HG02610 (cell line): ENCODE measurements around the gene FGD4.

Source experiments
- ATAC-seq: cut with Tn5 transposase; IDR thresholded peaks from one replicate; pipeline ENCODE4 v1.9.1; 2021; ENCODE audit warnings: mild to moderate bottlenecking, moderate library complexity; ENCODE audit not compliant: unreplicated experiment

The FGD4 gene

DNA sequence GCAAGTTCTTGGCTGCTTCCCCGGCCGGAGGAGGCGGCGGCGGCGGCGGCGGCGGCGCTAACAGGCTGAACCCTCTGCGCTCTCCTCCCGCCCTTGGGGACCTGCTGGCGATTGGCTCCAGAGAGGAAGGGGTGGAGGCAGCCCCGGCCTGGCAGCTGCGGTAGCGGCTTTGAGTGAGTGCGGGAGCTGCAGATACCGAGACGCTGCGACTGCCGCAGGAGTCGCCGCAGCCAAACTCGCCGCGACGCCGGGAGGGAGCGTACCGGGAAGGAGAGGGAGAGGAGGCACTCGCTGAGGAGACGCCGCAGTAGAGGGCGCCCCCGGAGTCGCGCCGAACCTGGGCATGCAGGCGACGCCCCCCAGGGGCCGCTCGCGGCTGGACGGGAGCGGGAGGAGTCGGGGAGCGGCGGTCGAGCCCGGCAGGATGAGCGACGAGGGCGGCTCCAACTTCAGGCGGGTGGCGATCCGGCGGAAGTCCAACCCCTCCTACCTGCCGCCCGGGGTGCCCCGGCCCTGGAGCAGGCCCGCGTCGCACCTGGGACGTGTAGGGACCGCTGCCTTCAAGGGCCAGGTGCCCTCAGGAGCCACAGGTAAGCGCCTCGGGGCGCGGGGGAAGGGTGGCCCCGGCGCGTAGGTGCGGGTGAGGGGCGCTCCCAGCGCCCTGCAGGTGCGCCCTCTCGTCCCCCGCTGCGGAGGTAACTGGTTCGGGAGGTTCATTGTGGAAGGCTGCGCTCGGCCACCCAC, at the start of gene FGD4:
Gene FGD4, plus strand, starts transcription at position 189 of the 744 bp plus-strand sequence.
- ATAC-seq: peak; percentile 81

DNA sequence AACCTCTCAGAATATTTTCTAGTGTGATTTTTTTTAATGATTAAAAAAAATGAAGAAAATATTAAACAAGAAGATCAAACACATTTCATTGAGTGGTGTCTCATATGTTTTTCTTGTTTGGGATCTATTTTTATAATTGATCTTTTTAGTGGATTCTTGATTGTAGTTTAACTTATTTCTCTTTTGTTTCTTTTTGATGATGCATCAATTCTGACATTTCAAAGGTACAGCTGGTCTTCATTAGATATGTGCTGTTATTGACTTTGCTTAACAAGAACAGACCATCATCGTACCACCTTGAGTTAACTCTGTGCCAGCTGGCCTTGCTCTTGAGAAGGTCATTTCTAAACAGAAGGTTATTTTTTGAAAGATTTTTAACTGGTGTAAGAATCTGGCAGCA, 45.8 kb upstream of the FGD4 start:
- no peak for ATAC-seq

DNA sequence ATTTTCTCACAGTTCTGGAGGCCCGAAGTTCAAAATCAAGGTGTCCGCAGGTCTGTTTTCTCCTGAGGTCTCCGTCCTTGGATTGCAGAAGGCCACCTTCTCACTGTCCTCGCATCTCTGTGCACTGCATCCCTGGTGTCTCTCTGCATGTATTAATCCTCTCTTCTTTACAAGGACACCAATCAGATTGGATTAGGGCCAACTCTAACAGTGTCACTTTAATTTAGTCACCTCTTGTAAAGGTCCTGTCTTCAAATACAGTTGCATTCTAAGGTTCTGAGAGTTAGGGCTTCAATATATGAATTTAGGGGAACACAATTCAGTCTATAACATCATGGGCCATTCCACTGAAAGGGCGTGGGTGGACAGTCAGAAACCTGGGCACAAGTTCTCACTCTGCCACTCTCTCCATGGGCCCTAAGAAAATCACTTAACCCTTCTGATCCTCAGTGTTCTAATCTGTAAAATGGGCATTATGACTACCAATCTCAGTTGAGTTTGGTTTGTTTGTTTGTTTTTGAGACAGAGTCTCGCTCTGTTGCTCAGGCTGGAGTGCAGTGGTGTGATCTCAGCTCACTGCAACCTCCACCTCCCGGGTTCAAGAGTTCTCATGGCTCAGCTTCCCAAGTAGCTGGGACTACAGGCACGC, 41.6 kb upstream of the FGD4 start:
- ATAC-seq: no peak

DNA sequence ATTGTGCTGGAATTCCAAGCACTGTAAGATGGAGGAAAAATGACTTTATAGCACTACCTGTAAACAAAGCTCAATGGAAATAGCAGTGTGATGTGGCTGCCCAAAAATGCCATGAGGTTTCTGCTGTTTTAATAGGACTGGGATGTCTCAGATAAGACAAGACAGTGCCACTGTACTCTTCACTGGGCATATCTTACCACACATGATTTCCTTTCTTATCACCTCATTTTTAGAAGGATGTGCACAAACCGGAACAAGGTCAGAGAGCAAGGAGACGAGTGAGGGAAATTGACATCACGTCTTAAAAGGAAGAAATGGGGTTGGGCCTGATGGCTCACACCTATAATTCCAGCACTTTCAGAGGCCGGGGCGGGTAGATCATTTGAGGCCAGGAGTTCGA, 38.4 kb upstream of the FGD4 start:
- no peak for ATAC-seq

DNA sequence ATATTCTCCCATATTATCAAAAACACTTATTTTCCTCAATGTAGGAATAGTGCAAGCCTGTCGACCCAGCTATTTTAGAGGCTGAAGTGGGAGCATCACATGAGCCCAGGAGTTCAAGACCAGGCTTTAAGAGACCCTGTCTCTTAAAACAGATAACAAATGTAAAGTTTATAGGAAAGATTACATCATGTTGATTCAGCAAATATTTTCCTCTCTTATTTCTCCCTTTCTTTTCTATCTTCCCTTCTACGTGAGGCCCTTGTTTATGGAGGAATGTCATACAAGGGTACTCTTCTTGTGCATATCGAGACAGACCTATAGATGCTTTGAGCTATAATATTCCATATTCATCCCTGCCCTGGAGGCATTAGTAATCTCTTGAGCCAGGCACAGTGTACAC, 36.5 kb upstream of the FGD4 start:
- no peak for ATAC-seq

DNA sequence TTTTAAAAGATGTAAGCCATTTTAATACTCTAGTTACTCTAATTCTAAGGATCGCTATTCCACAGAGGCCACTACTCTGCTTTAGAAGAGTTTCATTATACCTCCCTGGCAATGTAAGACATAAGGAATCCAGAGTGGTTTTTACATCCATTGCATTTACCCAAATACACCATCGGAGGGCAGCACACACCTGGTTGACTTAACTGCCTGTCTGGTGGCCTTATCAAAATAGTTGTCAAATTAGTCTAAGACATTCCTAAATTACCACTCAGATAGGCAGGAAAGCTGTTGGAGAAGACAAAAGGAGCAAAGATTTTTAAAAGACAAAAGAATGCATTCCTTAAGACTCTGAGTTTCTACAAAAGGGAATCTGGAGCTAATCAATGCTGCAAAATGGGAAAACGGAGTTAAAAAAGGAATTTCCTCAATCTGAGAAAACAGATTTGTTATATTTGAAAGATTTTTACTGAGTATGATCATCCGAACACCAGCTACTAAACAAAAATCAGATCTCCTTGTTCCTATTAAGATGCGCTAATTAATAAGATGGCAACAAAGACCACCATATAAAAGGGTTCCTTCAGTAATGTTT, 33.8 kb upstream of the FGD4 start:
- ATAC-seq: peak; percentile 72

DNA sequence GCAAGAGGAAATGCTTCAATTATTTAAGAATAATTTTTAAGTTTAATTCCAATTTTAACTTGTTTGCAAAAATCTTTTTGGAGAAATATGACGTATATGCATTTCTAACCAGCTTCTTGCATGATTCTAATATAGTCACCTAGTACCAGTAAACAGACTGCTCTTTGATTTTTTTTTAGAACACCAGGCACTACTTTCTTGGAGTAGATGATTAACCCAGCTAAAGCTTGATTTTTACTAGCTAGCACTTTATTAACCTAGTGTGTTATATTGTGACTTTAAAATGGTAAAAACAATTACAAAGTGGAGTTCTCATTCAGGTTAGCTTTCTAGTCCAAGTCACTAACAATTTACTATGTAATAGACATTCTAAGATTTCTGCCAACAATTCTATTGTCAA, 32.6 kb upstream of the FGD4 start:
- ATAC-seq: no peak

DNA sequence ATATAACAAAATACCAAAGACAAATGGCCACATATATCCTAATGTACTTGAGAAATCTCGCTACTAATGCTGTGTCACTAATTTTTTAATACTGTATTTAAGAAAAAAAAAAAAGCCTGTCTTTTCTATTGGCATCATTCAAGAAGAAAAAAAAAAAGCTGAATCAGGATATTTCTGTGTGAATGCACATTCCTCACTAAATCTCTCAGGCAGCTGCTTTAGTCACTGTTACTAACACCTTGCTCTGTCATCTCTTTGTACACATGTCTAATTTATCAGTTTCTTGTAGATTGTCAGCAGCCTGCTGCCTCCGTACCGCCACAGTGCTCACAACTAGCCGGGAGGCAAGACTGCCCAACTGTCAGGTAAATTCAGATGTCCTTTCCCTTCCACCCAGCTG, 32.0 kb upstream of the FGD4 start:
- ATAC-seq: no peak

DNA sequence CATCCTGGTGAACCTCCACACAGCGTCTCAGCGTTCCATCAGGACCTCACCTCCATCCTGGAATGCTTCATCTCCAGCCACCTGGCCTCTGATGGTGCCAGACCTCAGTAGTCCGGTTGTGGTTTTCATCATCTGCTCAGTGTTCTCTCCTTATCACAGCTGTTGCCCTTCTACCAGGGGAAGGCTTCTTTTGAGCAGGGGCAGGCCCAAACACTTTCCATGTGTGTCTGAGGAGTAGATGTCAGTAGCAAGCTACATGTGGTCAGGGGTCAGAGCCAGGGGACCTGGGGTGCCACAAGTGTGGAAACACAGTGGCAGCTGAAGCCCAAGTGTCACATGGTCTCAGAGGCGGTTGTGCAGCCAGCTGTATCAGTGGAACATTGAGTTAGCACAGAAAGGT, 30.2 kb upstream of the FGD4 start:
- ATAC-seq: no peak

DNA sequence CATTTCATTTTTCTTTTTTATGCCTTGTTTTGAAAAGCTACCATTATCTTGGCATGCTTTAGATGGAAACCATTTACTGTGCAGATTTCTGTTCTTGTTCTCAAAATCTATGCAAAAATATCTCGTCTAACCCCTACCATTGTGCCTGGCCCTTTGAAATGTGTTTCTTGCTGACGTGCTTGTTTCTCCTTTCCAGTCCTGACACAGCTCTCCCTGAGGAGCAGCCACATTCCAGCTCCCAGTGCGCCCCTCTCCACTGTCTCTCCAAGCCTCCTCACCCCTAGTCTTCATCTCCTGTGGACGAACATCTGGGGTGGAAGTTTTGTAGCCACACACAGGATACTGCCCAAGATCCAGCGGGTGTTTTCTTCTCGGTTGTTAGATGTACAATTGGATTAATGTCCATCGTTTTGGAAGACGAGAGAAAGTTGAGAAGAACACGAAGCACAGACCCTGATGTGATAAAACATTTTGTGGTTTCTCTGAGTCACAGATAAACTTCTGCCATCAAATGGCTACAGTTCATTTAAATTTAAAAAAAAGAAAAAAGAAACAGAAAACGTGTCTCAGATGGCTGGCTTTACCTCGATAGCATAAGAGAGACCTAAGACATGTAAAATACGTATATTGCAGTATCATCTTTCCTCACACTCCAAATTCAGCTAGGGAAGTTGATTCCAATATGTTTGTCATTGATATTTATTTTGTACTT, 21.9 kb upstream of the FGD4 start:
- no peak for ATAC-seq

DNA sequence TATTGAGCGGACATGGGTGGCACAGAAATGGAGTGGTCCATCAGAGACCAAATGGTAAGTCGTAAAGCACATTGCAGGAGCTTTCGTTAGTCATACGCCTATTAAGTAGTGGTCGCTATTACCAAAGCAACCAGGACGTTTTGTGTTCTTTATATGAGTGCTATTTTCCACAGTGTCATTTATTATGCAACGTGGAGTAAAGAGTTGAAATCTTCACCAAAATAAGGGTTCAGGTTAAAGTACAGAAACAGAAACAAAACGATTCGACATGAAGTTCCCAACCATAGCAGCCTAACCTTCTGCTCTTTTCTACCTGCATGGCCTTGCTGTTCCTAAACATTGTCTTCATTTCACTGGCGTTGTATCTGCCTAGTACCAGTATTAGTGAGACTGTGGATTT, 20.1 kb upstream of the FGD4 start:
- no peak for ATAC-seq

DNA sequence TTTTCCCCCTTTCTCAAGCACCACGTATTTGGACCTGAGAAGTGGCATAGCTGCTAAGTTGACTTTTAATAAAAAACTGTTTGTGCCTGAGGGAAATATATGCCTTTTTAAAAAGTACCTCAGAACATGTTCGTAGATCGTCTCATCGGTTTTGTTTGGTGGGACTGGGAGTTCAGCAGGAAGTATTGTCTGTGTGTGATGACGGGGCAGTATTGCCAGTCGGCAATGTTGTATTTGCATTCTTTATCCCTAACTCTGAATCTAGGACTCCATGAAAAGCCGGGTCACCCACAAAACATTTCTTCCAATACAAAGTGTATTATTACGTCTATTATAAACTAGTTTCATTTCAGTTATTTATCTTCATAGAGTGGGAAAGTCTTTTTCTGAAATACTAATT, 19.7 kb upstream of the FGD4 start:
- ATAC-seq: no peak

DNA sequence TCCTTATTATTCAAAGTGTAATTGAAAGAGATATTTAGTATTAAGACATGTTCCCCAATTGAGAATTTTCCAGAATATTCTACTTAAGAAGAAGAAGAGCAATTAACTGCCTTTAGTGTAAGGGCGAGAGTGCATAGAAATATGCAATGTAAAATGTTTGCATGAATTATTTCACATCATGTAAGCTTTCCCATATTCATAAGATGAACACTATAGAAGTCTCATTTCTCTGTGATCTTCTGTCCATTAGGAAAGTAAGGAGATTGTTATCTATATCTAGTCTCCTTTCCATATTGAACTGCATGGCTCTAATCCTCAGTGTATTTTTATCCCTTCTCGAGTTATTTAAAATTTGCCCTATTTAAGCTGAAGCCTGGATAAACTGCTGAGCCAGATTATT, 17.1 kb upstream of the FGD4 start:
- no peak for ATAC-seq

DNA sequence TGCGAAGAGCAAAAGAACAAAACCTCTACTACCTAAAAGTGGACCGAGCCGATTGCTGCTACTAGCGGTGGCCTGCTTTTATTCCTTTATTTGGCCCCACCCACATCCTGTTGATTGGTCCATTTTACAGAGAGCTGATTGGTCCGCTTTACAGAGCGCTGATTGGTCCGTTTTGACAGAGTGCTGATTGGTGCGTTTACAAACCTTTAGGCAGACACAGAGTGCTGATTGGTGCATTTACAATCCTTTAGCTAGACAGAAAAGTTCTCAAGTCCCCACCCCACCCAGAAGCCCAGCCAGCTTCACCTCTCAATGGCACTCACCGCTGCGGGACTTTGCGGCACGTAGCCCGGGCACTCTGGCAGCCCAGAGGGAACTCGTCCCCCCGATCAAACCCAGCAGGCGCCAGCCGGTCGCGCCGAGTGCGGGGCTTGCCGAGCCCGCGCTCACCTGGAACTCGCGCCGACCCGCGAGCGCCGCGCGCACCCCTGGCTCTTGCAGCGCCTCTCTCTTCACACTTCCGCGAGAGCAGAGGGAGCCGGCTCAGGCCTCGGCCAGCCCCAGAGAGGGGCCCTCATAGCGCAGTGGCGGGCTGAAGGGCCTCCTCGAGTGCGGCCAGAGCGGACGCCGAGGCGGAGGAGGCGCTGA, 8.7 kb upstream of the FGD4 start:
- ATAC-seq: no peak

DNA sequence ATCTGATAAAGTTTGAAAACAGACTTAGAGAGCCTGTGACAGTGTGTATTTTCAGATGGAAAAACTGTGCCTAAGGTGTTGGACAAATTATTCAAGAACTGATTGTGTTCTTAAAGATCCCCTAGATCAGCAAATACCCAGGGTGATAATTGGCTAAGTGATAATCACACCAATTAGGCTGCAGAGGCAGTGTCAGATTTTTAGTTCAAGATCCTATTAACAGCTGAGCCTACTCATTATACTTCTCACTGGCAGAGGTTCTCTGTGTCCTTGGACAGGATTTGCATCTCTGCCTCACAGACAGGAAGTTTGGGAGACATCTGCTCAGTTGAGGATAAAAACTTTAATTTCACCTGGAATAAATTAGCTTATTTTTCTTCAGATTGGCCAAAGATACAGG, 4.3 kb upstream of the FGD4 start:
- ATAC-seq: no peak

DNA sequence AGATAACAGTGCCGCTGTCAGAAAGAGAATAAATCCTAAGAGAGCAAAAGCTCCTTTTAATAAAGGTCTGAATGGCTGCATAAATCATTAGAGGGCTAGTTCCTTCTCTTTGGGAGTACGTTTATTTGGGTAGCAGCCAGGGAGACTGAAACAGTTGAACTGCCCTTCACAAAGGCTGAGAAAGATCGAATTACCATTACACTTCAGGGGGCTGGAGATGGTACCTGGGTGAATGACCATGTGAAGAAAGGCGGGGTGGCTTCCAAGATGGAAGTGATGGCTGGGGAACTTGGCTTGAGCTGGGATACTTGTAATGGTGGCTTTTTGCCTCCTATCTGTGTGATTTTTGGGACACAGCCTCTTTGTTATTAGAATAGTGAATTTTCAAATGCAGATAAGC, 1.7 kb upstream of the FGD4 start:
- ATAC-seq: no peak

DNA sequence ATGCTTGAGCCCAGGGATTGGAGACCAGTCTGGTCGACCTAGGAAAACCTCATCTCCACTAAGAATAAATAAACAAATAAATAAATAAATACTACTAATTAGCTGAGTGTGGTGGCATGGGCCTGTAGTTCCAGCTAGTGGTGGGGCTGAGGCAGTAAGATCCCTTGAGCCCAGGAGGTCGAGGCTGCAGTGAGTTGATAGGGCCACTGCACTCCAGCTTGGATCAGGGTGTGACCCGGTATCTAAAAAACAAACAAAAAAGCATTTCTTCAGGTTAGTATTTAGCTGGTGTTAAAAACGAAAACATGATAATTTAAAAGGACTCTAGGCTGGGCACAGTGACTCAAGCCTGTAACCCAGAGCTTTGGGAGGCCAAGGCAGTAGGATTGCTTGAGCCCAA, 1.2 kb upstream of the FGD4 start:
- ATAC-seq: no peak

DNA sequence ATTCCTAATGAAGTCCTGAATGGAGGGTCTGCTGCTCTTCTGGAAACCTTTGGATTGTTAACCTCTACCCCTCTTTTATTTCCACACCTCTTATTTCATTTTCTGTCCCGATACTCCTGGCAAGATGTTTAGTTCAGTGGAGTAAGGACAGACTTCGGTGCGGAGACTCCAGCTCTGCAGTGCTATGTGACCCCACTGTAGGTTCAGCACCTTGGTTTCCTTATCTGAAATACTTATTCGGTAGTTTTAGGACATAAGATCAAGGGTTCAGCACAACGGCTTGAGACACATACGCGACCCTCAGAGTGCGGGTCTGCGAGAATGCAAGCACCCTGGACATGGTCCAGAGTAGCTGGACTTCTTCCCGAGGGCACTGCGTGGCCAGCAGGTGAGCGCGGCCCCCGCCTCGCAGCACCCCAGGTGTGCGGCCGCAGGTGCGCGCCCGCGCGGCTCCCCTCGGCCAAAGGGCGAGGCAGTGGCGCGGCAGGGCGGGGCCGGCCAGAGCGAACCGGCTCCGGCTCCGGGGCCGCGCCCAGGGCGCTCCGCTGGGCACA, 465 bp upstream of the FGD4 start:
- no peak for ATAC-seq

DNA sequence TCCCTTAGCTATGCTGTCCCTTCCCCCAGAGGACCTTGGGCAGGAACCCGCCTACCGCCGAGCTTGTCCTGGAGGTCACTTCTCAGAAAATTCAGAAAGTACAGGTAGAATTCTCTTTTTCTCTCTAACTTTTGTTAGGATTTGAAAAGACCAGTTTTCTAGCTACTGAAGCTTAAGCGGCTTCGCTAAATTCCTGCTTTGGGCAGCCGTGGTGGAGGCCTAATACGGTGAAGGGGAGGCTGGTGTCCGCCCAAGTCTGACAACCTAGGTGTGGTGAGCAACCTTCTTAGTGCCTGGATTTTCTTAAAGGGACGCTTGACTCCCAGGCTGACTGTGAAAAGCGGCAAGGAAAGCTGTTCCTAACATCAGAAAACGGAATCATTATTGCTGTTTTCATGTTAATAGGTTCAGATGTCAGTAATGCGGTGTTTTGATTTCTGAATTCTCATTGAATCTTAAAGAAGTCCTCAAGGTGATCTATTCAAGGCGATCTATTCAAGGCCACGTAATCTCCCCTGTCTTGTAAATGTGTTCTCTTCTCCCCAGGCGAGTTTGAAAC, 835 bp downstream of the FGD4 start:
- no peak for ATAC-seq

DNA sequence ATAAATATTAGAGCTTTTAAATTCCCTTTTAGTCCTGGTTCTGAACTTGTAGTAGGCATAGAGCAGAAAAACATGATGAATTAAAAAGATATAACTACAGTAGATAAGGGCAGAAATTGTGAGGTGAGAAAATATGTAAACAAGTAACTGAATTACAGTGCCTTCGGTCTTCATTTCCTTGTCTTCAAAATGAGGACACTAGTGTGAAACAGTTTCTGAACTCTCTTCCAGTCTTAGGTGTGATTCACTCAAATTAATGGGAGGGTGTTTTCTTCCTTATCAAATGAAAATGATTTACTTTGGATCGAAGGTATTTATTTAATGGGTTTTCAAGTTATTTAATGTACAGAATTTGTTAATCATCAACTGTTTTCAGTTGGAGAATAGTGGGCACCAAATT, 1.5 kb downstream of the FGD4 start:
- no peak for ATAC-seq

DNA sequence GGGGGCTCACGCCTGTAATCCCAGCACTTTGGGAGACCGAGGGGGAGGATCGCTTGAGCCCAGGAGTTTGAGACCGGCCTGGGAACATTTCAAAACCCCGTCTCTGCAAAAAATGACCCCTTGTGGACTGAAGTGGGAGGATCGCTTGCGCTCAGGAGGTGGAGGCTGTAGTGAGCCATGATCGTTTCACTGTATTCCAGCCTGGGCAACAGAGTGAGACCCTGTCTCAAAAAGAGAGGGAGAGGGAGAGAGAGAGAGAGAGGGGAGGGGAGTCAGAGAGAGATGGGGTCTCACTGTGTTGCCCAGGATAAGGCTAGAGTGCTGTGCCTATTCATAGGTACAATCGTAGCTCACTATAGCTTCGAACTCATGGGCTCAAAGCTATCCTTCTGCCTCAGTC, 2.8 kb downstream of the FGD4 start:
- no peak for ATAC-seq
